Measurements from ENCODE around the gene FAM180B.

FAM180B gene

GRCh38 chr11:47603295-47603694 lies 16.8 kb downstream of the FAM180B start:
- TF ChIP-seq GATA2 (IDR thresholded peaks at IDR 0.05; ENCODE audit: low read depth, low read length) (no peak), GATA3 (IDR thresholded peaks at IDR 0.05; ENCODE audit: low read depth, low read length) (no peak)

- TF ChIP-seq GATA2 (IDR thresholded peaks at IDR 0.05; ENCODE audit: low read depth, low read length) (no peak), GATA3 (IDR thresholded peaks at IDR 0.05; ENCODE audit: low read depth, low read length) (no peak)
Measured at GRCh38 chr11:47605921-47606320, 19.4 kb downstream of the FAM180B start.

GRCh38 chr11:47606731-47607130 lies 20.3 kb downstream of the FAM180B start:
- no peak for TF ChIP-seq GATA3 (IDR thresholded peaks at IDR 0.05; ENCODE audit: low read depth, low read length)
- no peak for TF ChIP-seq GATA2 (IDR thresholded peaks at IDR 0.05; ENCODE audit: low read depth, low read length)

- TF ChIP-seq GATA2 (IDR thresholded peaks at IDR 0.05; ENCODE audit: low read depth, low read length) (no peak), GATA3 (IDR thresholded peaks at IDR 0.05; ENCODE audit: low read depth, low read length) (no peak)
Measured at GRCh38 chr11:47607380-47607779, 20.9 kb downstream of the FAM180B start.

GRCh38 chr11:47609675-47610074 lies 23.2 kb downstream of the FAM180B start:
- TF ChIP-seq GATA3 (IDR thresholded peaks at IDR 0.05; ENCODE audit: low read depth, low read length): no peak
- TF ChIP-seq GATA2 (IDR thresholded peaks at IDR 0.05; ENCODE audit: low read depth, low read length): no peak

- TF ChIP-seq GATA2 (IDR thresholded peaks at IDR 0.05; ENCODE audit: low read depth, low read length): no peak
- no peak for TF ChIP-seq GATA3 (IDR thresholded peaks at IDR 0.05; ENCODE audit: low read depth, low read length)
Measured at GRCh38 chr11:47611348-47611794, 24.9 kb downstream of the FAM180B start.

- TF ChIP-seq GATA2 (IDR thresholded peaks at IDR 0.05; ENCODE audit: low read depth, low read length): no peak
- TF ChIP-seq GATA3 (IDR thresholded peaks at IDR 0.05; ENCODE audit: low read depth, low read length): no peak
Measured at GRCh38 chr11:47615249-47615648, 28.8 kb downstream of the FAM180B start.

GRCh38 chr11:47616726-47617416 lies 30.4 kb downstream of the FAM180B start:
- TF ChIP-seq GATA2 (IDR thresholded peaks at IDR 0.05; ENCODE audit: low read depth, low read length): no peak
- no peak for TF ChIP-seq GATA3 (IDR thresholded peaks at IDR 0.05; ENCODE audit: low read depth, low read length)

- TF ChIP-seq GATA3 (IDR thresholded peaks at IDR 0.05; ENCODE audit: low read depth, low read length) (no peak), GATA2 (IDR thresholded peaks at IDR 0.05; ENCODE audit: low read depth, low read length) (no peak)
Measured at GRCh38 chr11:47617417-47617809, 30.9 kb downstream of the FAM180B start.

- no peak for TF ChIP-seq GATA2 (IDR thresholded peaks at IDR 0.05; ENCODE audit: low read depth, low read length)
- TF ChIP-seq GATA3 (IDR thresholded peaks at IDR 0.05; ENCODE audit: low read depth, low read length): no peak
Measured at GRCh38 chr11:47620836-47621378, 34.4 kb downstream of the FAM180B start.

GRCh38 chr11:47626234-47626633 lies 39.8 kb downstream of the FAM180B start:
- TF ChIP-seq GATA2 (IDR thresholded peaks at IDR 0.05; ENCODE audit: low read depth, low read length) (no peak), GATA3 (IDR thresholded peaks at IDR 0.05; ENCODE audit: low read depth, low read length) (no peak)

GRCh38 chr11:47628026-47628425 lies 41.5 kb downstream of the FAM180B start:
- TF ChIP-seq GATA2 (IDR thresholded peaks at IDR 0.05; ENCODE audit: low read depth, low read length): no peak
- no peak for TF ChIP-seq GATA3 (IDR thresholded peaks at IDR 0.05; ENCODE audit: low read depth, low read length)

GRCh38 chr11:47631473-47631872 lies 45.0 kb downstream of the FAM180B start:
- TF ChIP-seq GATA2 (IDR thresholded peaks at IDR 0.05; ENCODE audit: low read depth, low read length) (no peak), GATA3 (IDR thresholded peaks at IDR 0.05; ENCODE audit: low read depth, low read length) (no peak)
